DOHH2 (cell line): Measurements from ENCODE around the gene LRTM1.

ENCODE experiments used
- CTCF ChIP-seq: fragments of 200-600 bp; sonication (generic); IDR thresholded peaks from one replicate; pipeline ENCODE4 v1.5.1; 2014; ENCODE audit warnings: antibody characterized with exemption, mild to moderate bottlenecking, low read depth, low read length; ENCODE audit not compliant: poor library complexity, severe bottlenecking
- EZH2phosphoT487 ChIP-seq: fragments of 200-600 bp; sonication (generic); IDR thresholded peaks from 2 replicates; pipeline ENCODE4 v1.6.1; 2017; ENCODE audit warnings: borderline replicate concordance, mild to moderate bottlenecking, antibody characterized with exemption, low read length, moderate library complexity, mixed read lengths

GRCh38 chr3:54871867-54872266 is 56.0 kb downstream of the LRTM1 start:
- TF ChIP-seq CTCF (no peak), EZH2phosphoT487 (no peak)
